WTC11 (cell line): ENCODE data around the gene TMA16. TPM values are rescaled to one million over a fixed set of nuclear protein-coding genes. Genes with fewer than 3 reads are reported as not detected.

Experiments used
- ATAC-seq: fragments of 200-7000 bp; cut with Tn5 transposase; 2 replicates; pipeline ENCODE4 v1.10.0; 2021; ENCODE audit warnings: mild to moderate bottlenecking, moderate library complexity
- CTCF ChIA-PET: fragments of 300-600 bp; sonication (Branson Sonifier 250); formaldehyde crosslinking; loops from one replicate; lab custom pipeline; 2021; ENCODE audit warnings: antibody characterized with exemption; lab: Charles Lee
- POLR2A ChIA-PET: fragments of 350-600 bp; sonication (Branson Sonifier 250); formaldehyde crosslinking; loops from one replicate; lab custom pipeline; 2021; ENCODE audit warnings: antibody characterized with exemption; lab: Charles Lee
- DNase-seq: peaks from one replicate; pipeline ENCODE4 v3.0.0; 2021; ENCODE audit warnings: low spot score
- H3K27ac Mint-ChIP-seq: 2 replicates; pipeline ENCODE4 v1.8.0; 2021; ENCODE audit warnings: mixed read lengths
- H3K27me3 Mint-ChIP-seq: 2 replicates; pipeline ENCODE4 v1.8.0; 2021; ENCODE audit warnings: low read depth, mild to moderate bottlenecking, moderate library complexity, mixed read lengths
- H3K36me3 Mint-ChIP-seq: 2 replicates; pipeline ENCODE4 v1.8.0; 2021; ENCODE audit warnings: mixed read lengths
- H3K4me1 Mint-ChIP-seq: 2 replicates; pipeline ENCODE4 v1.8.0; 2022; ENCODE audit warnings: mixed read lengths
- H3K4me3 Mint-ChIP-seq: 2 replicates; pipeline ENCODE4 v1.8.0; 2021; ENCODE audit warnings: mild to moderate bottlenecking, moderate library complexity, mixed read lengths
- H3K9me3 Mint-ChIP-seq: 2 replicates; pipeline ENCODE4 v1.8.0; 2021; ENCODE audit warnings: mixed read lengths
- ARID4B ChIP-seq: sonication (generic); formaldehyde crosslinking; IDR thresholded peaks from 2 replicates; pipeline ENCODE4 v1.8.0; 2023; ENCODE audit warnings: missing genetic modification reagents, mild to moderate bottlenecking, borderline replicate concordance
- ATF1 ChIP-seq: sonication (generic); formaldehyde crosslinking; IDR thresholded peaks from 2 replicates; pipeline ENCODE4 v1.8.1; 2023; ENCODE audit warnings: mild to moderate bottlenecking, moderate library complexity, missing genetic modification reagents
- ATF3 ChIP-seq: sonication (generic); formaldehyde crosslinking; conservative IDR thresholded peaks from 2 replicates; pipeline ENCODE4 v1.8.1; 2022; ENCODE audit warnings: mild to moderate bottlenecking, missing genetic modification reagents
- ATF6 ChIP-seq: sonication (generic); formaldehyde crosslinking; IDR thresholded peaks from 2 replicates; pipeline ENCODE4 v1.8.1; 2023; ENCODE audit warnings: mild to moderate bottlenecking, missing genetic modification reagents
- CTCF ChIP-seq: fragments of 200-600 bp; IDR thresholded peaks from 2 replicates; pipeline ENCODE4 v1.8.0; 2022; ENCODE audit warnings: antibody characterized with exemption
- E2F1 ChIP-seq: sonication (generic); formaldehyde crosslinking; IDR thresholded peaks from 2 replicates; pipeline ENCODE4 v1.8.0; 2022; ENCODE audit warnings: mild to moderate bottlenecking, missing genetic modification reagents
- EMX1 ChIP-seq: fragments of 250-450 bp; sonication (Bioruptor Pico); IDR thresholded peaks from 2 replicates; pipeline ENCODE4 v1.8.0; 2021; ENCODE audit warnings: mild to moderate bottlenecking
- ETV6 ChIP-seq: sonication (generic); formaldehyde crosslinking; IDR thresholded peaks from 2 replicates; pipeline ENCODE4 v1.8.1; 2022; ENCODE audit warnings: mild to moderate bottlenecking, missing genetic modification reagents
- FOXK1 ChIP-seq: sonication (generic); formaldehyde crosslinking; IDR thresholded peaks from 2 replicates; pipeline ENCODE4 v1.8.0; 2022; ENCODE audit warnings: mild to moderate bottlenecking, moderate library complexity, missing genetic modification reagents
- GRHL2 ChIP-seq: fragments of 250-450 bp; sonication (Bioruptor Pico); IDR thresholded peaks from 2 replicates; pipeline ENCODE4 v1.8.0; 2022; ENCODE audit warnings: mild to moderate bottlenecking, moderate library complexity; ENCODE audit not compliant: insufficient replicate concordance, severe bottlenecking
- IRF1 ChIP-seq: sonication (generic); formaldehyde crosslinking; IDR thresholded peaks from 2 replicates; pipeline ENCODE4 v1.8.0; 2023; ENCODE audit warnings: missing genetic modification reagents
- IRF2 ChIP-seq: sonication (generic); formaldehyde crosslinking; IDR thresholded peaks from 2 replicates; pipeline ENCODE4 v1.8.0; 2022; ENCODE audit warnings: low read depth, missing genetic modification reagents, borderline replicate concordance
- NFYB ChIP-seq: sonication (generic); formaldehyde crosslinking; conservative IDR thresholded peaks from 2 replicates; pipeline ENCODE4 v1.8.0; 2022; ENCODE audit warnings: low read depth, missing genetic modification reagents
- PREB ChIP-seq: sonication (generic); formaldehyde crosslinking; IDR thresholded peaks from 2 replicates; pipeline ENCODE4 v1.8.1; 2022; ENCODE audit warnings: mild to moderate bottlenecking, missing genetic modification reagents, moderate library complexity, borderline replicate concordance
- RELA ChIP-seq: sonication (generic); formaldehyde crosslinking; IDR thresholded peaks from 2 replicates; pipeline ENCODE4 v1.8.1; 2022; ENCODE audit warnings: missing genetic modification reagents, mild to moderate bottlenecking, borderline replicate concordance
- SMAD4 ChIP-seq: sonication (generic); formaldehyde crosslinking; IDR thresholded peaks from 2 replicates; pipeline ENCODE4 v1.8.0; 2022; ENCODE audit warnings: mild to moderate bottlenecking, missing genetic modification reagents
- SOX15 ChIP-seq: fragments of 250-450 bp; sonication (Bioruptor Pico); IDR thresholded peaks from 2 replicates; pipeline ENCODE4 v1.9.0; 2021; ENCODE audit warnings: mild to moderate bottlenecking
- USF2 ChIP-seq: sonication (generic); formaldehyde crosslinking; IDR thresholded peaks from 2 replicates; pipeline ENCODE4 v1.8.1; 2023; ENCODE audit warnings: mild to moderate bottlenecking, missing genetic modification reagents, moderate library complexity
- ZNF416 ChIP-seq: fragments of 250-450 bp; sonication (Bioruptor Pico); IDR thresholded peaks from 2 replicates; pipeline ENCODE4 v1.9.0; 2021; ENCODE audit warnings: mild to moderate bottlenecking, inconsistent platforms
- ZNF532 ChIP-seq: fragments of 250-450 bp; sonication (Bioruptor Pico); IDR thresholded peaks from 2 replicates; pipeline ENCODE4 v1.9.0; 2021; ENCODE audit warnings: mild to moderate bottlenecking, borderline replicate concordance
- total RNA-seq: library from RNA; stranded (reverse); gene quantifications from 3 replicates; pipeline ENCODE4 v1.2.3, GENCODE V29; 2021

Gene TMA16
- total RNA-seq, 1 experiment from 2014 or later = 63.7 TPM

GRCh38 chr4:163556177-163556576 is 61.7 kb downstream of the TMA16 start:
- ATAC-seq (no peak), DNase-seq (no peak)
- no peaks in the 10 kb centered on the region for H3K27me3 Mint-ChIP-seq
- H3K4me1 Mint-ChIP-seq = no peaks in the 10 kb centered on the region
- no peak overlapping the region for H3K4me3 Mint-ChIP-seq
- TF ChIP-seq ATF3 (CRISPR knock-in tag) (no peak), CTCF (no peak), USF2 (CRISPR knock-in tag) (no peak), ATF1 (CRISPR knock-in tag) (no peak), NFYB (CRISPR knock-in tag) (no peak), EMX1 (CRISPR knock-in tag) (no peak), RELA (no peak), FOXK1 (no peak), GRHL2 (CRISPR knock-in tag) (no peak), SOX15 (CRISPR knock-in tag) (no peak), ETV6 (CRISPR knock-in tag) (no peak), SMAD4 (CRISPR knock-in tag) (no peak), E2F1 (CRISPR knock-in tag) (no peak), IRF2 (CRISPR knock-in tag) (no peak), ZNF416 (no peak), ZNF532 (CRISPR knock-in tag) (no peak), IRF1 (CRISPR knock-in tag) (no peak), ARID4B (CRISPR knock-in tag) (no peak), PREB (CRISPR knock-in tag) (no peak), ATF6 (CRISPR knock-in tag) (no peak)
- H3K9me3 Mint-ChIP-seq = peaks cover 8% of the 10 kb centered on the region; the same call in 1 of the 2 replicates
- POLR2A ChIA-PET = interaction anchor here (0.7 kb wide), 1 partner anchor 1371 kb away, joined by 3 read pairs; no protein-coding TSS in a partner anchor
- CTCF ChIA-PET = interaction anchor here (0.9 to 3.1 kb wide), 7 partner anchors 9 to 456 kb away, joined by 3 to 15 read pairs (median 3); no protein-coding TSS in a partner anchor
- no peaks in the 10 kb centered on the region for H3K36me3 Mint-ChIP-seq
- H3K27ac Mint-ChIP-seq = no peak overlapping the region
